ENCODE data around the gene ST3GAL3.
A peak's percentile ranks its signal among the peaks of the same experiment; 100 is the strongest.

Gene ST3GAL3, protein sequence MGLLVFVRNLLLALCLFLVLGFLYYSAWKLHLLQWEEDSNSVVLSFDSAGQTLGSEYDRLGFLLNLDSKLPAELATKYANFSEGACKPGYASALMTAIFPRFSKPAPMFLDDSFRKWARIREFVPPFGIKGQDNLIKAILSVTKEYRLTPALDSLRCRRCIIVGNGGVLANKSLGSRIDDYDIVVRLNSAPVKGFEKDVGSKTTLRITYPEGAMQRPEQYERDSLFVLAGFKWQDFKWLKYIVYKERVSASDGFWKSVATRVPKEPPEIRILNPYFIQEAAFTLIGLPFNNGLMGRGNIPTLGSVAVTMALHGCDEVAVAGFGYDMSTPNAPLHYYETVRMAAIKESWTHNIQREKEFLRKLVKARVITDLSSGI

DNA sequence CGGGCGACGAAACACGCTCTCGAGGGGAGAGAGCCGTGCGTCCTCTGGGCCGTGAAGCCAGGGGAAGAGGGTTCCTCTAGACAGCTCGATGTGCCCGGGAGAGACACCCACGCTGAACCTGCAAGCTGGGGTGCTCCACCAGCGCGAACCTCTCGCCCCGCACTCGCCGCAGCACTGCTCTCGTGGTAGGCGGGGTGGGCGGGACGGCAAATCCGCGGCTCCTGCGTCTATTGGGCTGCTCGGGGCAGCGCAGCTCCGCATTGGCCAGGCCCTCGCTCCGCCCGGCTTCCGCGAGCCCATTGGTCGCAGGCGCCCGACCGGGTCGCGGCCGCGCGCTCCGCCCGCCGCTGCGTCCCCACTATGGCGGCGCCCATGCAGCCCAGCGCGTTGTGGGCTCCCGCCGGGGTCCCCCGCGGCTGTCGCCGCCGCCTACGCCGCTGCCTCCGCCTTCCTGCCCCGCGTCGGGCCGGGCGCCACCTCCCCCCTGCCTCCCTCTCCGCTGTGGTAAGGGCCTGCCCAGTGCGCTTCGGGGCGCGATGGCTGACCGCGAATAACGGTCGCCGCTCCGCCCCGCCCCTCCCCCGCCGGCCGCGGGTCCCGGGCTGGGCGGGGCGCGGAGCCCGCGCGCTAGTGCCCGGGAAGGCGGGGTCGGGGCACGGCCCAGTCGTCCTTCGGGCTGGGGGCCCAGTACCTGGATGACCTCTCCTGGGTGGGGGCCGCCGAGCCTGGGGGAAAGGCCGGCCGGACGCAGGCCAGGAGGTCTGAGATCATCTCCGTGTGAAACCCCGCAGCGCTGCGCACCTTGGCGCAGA lies at the start of gene ST3GAL3:
TSS of gene ST3GAL3 (plus strand) at position 347 of the 812 bp plus-strand sequence. CDS start 28,727 bp downstream, outside the sequence.
- peaks cover 34% of the 10 kb centered on the region for H3K36me3 ChIP-seq (ENCODE audit: control insufficient read depth, insufficient read depth, low read length)
- peaks cover 9% of the 10 kb centered on the region; the same call in 1 of the 2 replicates for H3K4me1 ChIP-seq (ENCODE audit: control insufficient read depth, insufficient read depth, low read length)
- no peaks in the 10 kb centered on the region for H3K27me3 ChIP-seq (ENCODE audit: control insufficient read depth, insufficient read depth, low read length)

DNA sequence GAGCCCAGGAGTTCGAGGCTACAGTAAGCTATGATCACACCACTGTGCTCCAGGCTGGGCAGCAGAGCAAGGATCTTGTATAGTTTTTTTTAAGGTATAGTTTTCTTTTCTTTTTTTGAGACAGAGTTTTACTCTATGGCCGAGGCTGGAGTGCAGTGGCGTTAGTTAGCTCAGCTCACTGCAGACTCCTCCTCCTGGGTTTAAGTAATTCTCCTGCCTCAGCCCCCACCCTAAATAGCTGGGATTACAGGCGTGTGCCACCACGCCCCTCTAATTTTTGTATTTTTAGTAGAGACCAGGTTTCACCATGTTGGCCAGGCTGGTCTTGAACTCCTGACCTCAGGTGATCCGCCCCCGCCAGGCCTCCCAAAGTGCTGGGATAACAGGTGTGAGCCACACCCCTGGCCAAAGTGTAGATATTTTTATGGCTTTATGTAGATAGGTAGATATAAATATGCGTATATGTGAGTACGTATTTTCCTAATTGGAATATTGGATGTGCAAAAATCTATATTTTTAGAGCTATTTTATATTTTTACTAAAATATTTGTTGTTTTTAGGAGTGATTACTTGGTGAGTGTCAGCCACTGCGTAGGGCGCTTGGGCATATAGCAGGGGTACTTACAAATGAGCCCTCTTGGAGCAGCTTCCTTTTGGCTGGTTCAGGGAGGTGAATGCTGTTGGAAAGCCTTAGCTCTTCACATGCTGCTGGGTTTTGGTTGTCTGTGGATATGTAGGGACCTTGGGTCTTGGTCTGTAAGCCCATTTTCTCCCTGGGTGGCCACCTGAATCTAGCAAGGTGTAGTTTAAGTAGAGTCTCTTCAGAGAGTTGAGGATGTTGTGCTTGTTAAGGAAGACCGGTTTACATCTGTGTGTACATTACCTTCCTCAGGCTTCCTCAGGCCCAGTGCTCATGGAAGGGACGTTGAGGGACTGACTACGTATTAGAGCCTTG lies 47.8 kb upstream of the ST3GAL3 start:
- H3K9ac ChIP-seq (ENCODE audit: low read depth, low read length) = peak overlapping the region; percentile 34; the same call in 1 of the 2 replicates
- peak overlapping the region; percentile 86 for H3K27ac ChIP-seq (ENCODE audit: low read depth, low read length)
- no peaks in the 10 kb centered on the region for H3K27me3 ChIP-seq (ENCODE audit: control insufficient read depth, insufficient read depth, low read length)
- no peaks in the 10 kb centered on the region for H3K9me3 ChIP-seq (ENCODE audit: control insufficient read depth, insufficient read depth, low read length)
- H3K4me1 ChIP-seq (ENCODE audit: control insufficient read depth, insufficient read depth, low read length) = peaks cover 23% of the 10 kb centered on the region
- peak overlapping the region; percentile 31; the same call in 1 of the 2 replicates for H3K4me3 ChIP-seq (ENCODE audit: low read depth, low read length)
- H3K36me3 ChIP-seq (ENCODE audit: control insufficient read depth, insufficient read depth, low read length) = peaks cover 79% of the 10 kb centered on the region

More for the DNA sequence above, at the start of gene ST3GAL3:
- peak within 1 kb of the TSS; percentile 88 for H3K27ac ChIP-seq (ENCODE audit: low read depth, low read length)
- H3K9ac ChIP-seq (ENCODE audit: low read depth, low read length) = peak within 1 kb of the TSS; percentile 86
- no peaks in the 10 kb centered on the region for H3K9me3 ChIP-seq (ENCODE audit: control insufficient read depth, insufficient read depth, low read length)
- H3K4me3 ChIP-seq (ENCODE audit: low read depth, low read length) = peak within 1 kb of the TSS; percentile 85

DNA sequence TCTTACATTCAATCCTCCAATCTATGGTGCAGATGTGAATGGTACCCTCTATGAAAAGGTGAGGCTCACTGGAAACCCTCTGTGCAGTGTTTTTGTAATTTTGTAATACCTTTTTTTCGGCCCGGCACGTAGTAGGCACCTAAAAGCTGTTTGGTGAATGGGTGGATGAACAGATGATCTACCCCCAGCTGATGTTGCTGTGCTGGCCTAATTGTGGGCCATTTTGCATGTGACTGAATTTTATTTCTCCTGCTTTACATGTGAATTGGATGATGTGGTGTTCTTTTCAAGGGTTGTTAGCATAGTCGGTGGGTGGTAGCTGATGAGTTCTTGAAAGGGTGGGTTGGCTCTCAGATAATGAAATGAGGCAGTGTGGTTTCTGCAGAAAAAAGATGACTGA lies 47.0 kb upstream of the ST3GAL3 start:
- H3K4me1 ChIP-seq (ENCODE audit: control insufficient read depth, insufficient read depth, low read length) = peaks cover 23% of the 10 kb centered on the region
- peaks cover 79% of the 10 kb centered on the region for H3K36me3 ChIP-seq (ENCODE audit: control insufficient read depth, insufficient read depth, low read length)
- no peaks in the 10 kb centered on the region for H3K9me3 ChIP-seq (ENCODE audit: control insufficient read depth, insufficient read depth, low read length)
- no peaks in the 10 kb centered on the region for H3K27me3 ChIP-seq (ENCODE audit: control insufficient read depth, insufficient read depth, low read length)
- H3K4me3 ChIP-seq (ENCODE audit: low read depth, low read length) = peak overlapping the region; percentile 38; the same call in 1 of the 2 replicates
- no peak overlapping the region for H3K9ac ChIP-seq (ENCODE audit: low read depth, low read length)
- peak overlapping the region; percentile 86 for H3K27ac ChIP-seq (ENCODE audit: low read depth, low read length)

DNA sequence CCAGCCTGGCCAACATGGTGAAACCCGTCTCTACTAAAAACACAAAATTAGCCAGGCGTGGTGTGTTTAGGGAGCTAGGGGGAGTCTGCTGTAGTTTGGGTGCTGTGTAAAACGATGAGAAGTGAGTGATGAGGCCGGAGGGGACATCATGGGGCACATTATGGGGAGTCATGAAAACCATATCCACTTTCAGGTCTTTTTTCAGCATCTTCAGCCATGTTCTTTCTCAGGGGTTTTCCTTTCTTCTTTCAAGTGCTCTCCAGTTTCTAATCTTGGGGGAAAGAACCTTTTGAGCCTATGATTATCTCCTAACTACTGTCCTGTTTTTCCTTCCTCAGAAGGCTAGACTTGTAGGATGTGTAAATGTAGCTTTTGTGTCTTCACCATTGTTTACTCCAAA lies 43.0 kb upstream of the ST3GAL3 start:
- no peaks in the 10 kb centered on the region for H3K9me3 ChIP-seq (ENCODE audit: control insufficient read depth, insufficient read depth, low read length)
- H3K9ac ChIP-seq (ENCODE audit: low read depth, low read length) = no peak overlapping the region
- H3K36me3 ChIP-seq (ENCODE audit: control insufficient read depth, insufficient read depth, low read length) = peaks cover 81% of the 10 kb centered on the region
- no peak overlapping the region for H3K4me3 ChIP-seq (ENCODE audit: low read depth, low read length)
- H3K4me1 ChIP-seq (ENCODE audit: control insufficient read depth, insufficient read depth, low read length) = peaks cover 18% of the 10 kb centered on the region
- no peaks in the 10 kb centered on the region for H3K27me3 ChIP-seq (ENCODE audit: control insufficient read depth, insufficient read depth, low read length)
- no peak overlapping the region for H3K27ac ChIP-seq (ENCODE audit: low read depth, low read length)

DNA sequence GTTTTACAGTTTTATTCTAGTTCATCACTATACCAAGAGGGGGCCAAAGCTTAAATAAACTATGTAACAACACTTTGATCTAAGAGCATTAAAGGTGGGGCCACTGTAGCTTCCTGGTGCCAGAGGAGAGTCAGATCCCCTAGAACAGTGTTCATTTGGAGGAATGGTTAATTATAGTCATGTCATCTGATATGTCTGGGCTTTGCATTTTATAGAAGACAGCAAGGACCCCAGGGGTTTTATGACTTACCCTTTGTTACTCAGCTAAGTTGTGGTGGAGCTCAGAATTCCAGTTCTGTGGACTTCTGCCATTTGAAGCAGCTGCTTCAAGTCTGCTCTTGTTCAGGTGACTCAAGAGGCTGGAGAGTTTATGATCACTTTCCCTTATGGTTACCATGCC lies 40.7 kb upstream of the ST3GAL3 start:
- Histone ChIP-seq H3K27ac (ENCODE audit: low read depth, low read length) (no peak overlapping the region), H3K27me3 (ENCODE audit: control insufficient read depth, insufficient read depth, low read length) (no peaks in the 10 kb centered on the region), H3K4me1 (ENCODE audit: control insufficient read depth, insufficient read depth, low read length) (peaks cover 2% of the 10 kb centered on the region), H3K36me3 (ENCODE audit: control insufficient read depth, insufficient read depth, low read length) (peaks cover 99% of the 10 kb centered on the region), H3K4me3 (ENCODE audit: low read depth, low read length) (no peak overlapping the region), H3K9me3 (ENCODE audit: control insufficient read depth, insufficient read depth, low read length) (no peaks in the 10 kb centered on the region), H3K9ac (ENCODE audit: low read depth, low read length) (no peak overlapping the region)

DNA sequence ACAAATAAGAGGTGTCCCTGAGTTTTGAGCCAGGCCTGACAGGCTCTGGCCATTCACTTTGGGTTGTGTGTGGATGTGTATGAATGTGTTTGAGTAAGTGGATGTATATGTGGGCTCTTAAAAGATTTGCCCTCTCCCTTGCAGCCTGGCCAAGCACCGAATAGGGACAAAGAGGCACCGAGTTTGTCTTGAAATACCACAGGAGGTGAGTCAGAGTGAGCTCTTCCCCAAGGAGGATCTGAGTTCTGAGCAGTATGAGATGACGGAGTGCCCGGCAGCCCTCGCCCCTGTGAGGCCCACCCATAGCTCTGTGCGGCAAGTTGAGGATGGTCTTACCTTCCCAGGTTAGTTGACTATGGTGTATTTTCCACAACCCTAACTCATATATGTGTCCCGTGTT lies 38.4 kb upstream of the ST3GAL3 start:
- Histone ChIP-seq H3K27me3 (ENCODE audit: control insufficient read depth, insufficient read depth, low read length) (no peaks in the 10 kb centered on the region), H3K4me3 (ENCODE audit: low read depth, low read length) (no peak overlapping the region), H3K27ac (ENCODE audit: low read depth, low read length) (no peak overlapping the region), H3K36me3 (ENCODE audit: control insufficient read depth, insufficient read depth, low read length) (peaks cover 96% of the 10 kb centered on the region), H3K9me3 (ENCODE audit: control insufficient read depth, insufficient read depth, low read length) (no peaks in the 10 kb centered on the region), H3K4me1 (ENCODE audit: control insufficient read depth, insufficient read depth, low read length) (no peaks in the 10 kb centered on the region), H3K9ac (ENCODE audit: low read depth, low read length) (no peak overlapping the region)

DNA sequence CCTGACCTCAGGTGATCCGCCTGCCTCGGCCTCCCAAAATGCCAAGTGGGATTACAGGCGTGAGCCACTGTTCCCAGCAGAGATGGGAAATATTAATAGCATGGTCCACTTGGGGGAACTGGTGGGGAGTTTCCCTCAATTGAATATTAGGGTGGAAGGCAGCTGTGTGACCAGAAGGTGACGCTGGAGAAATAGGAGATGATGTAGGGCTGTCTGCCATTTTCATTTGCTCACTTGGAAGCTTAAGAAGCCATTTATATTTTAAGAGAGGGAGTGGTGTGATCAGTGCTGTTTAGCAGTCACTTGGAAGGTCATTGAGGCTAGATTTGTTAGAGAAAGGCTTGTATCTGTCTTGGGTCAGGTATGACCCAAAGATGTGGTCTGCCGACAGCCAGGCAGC lies 37.5 kb upstream of the ST3GAL3 start:
- Histone ChIP-seq H3K4me3 (ENCODE audit: low read depth, low read length) (no peak overlapping the region), H3K27me3 (ENCODE audit: control insufficient read depth, insufficient read depth, low read length) (no peaks in the 10 kb centered on the region), H3K36me3 (ENCODE audit: control insufficient read depth, insufficient read depth, low read length) (peaks cover 95% of the 10 kb centered on the region), H3K9ac (ENCODE audit: low read depth, low read length) (no peak overlapping the region), H3K9me3 (ENCODE audit: control insufficient read depth, insufficient read depth, low read length) (no peaks in the 10 kb centered on the region), H3K4me1 (ENCODE audit: control insufficient read depth, insufficient read depth, low read length) (no peaks in the 10 kb centered on the region), H3K27ac (ENCODE audit: low read depth, low read length) (no peak overlapping the region)

DNA sequence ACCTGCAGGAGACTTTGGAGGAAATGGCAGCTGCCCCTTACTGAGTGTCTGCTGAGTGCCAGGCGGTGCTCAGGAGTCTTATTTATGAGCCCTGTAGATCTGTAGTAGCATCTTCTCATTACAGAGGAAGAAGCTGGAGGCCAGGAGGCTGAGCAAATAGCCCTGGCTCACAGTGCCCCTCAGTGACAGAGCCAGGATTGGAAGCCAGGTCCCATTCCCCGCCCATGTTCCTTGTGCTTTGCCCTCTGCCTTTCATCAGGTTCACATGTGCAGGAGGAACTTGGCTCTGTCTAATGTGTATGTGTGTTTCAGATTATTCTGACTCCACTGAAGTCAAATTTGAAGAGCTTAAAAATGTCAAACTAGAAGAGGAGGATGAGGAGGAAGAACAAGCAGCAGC lies 36.1 kb upstream of the ST3GAL3 start:
- Histone ChIP-seq H3K36me3 (ENCODE audit: control insufficient read depth, insufficient read depth, low read length) (peaks cover 93% of the 10 kb centered on the region), H3K9me3 (ENCODE audit: control insufficient read depth, insufficient read depth, low read length) (no peaks in the 10 kb centered on the region), H3K9ac (ENCODE audit: low read depth, low read length) (no peak overlapping the region)

DNA sequence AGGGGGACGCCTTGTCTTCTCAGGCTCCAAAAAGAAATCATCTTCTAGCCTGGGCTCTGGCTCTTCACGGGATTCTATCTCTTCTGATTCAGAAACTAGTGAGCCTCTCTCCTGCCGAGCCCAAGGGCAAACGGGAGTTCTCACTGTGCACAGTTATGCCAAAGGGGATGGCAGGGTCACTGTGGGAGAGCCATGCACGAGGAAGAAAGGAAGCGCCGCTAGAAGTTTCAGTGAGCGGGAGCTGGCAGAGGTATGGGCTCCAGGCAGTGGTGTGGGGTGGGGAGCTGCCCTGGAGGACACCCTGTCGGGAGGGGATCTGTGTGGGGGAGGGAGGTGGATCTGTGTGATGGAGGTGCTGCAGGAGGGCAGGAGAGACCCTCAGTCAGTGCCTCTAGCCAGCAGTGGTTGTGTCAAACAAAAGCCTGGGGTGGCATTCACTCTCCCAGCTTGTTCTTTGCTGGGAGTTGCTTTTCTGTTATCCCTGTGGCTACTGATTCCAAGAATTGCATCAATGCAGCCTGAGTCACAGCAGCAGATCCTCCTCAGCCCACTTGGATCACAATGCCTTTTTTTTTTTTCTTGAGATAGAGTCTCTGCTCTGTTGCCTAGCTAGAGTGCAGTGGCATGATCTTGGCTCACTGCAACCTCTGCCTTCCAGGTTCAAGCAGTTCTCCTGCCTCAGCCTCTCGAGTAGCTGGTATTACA lies 35.6 kb upstream of the ST3GAL3 start:
- H3K27ac ChIP-seq (ENCODE audit: low read depth, low read length) = no peak overlapping the region
- no peaks in the 10 kb centered on the region for H3K9me3 ChIP-seq (ENCODE audit: control insufficient read depth, insufficient read depth, low read length)
- no peaks in the 10 kb centered on the region for H3K4me1 ChIP-seq (ENCODE audit: control insufficient read depth, insufficient read depth, low read length)
- H3K27me3 ChIP-seq (ENCODE audit: control insufficient read depth, insufficient read depth, low read length) = no peaks in the 10 kb centered on the region
- no peak overlapping the region for H3K9ac ChIP-seq (ENCODE audit: low read depth, low read length)
- peaks cover 93% of the 10 kb centered on the region for H3K36me3 ChIP-seq (ENCODE audit: control insufficient read depth, insufficient read depth, low read length)
- H3K4me3 ChIP-seq (ENCODE audit: low read depth, low read length) = no peak overlapping the region

More for the DNA sequence above, 36.1 kb upstream of the ST3GAL3 start:
- no peak overlapping the region for H3K4me3 ChIP-seq (ENCODE audit: low read depth, low read length)
- H3K27ac ChIP-seq (ENCODE audit: low read depth, low read length) = no peak overlapping the region
- no peaks in the 10 kb centered on the region for H3K4me1 ChIP-seq (ENCODE audit: control insufficient read depth, insufficient read depth, low read length)
- H3K27me3 ChIP-seq (ENCODE audit: control insufficient read depth, insufficient read depth, low read length) = no peaks in the 10 kb centered on the region

DNA sequence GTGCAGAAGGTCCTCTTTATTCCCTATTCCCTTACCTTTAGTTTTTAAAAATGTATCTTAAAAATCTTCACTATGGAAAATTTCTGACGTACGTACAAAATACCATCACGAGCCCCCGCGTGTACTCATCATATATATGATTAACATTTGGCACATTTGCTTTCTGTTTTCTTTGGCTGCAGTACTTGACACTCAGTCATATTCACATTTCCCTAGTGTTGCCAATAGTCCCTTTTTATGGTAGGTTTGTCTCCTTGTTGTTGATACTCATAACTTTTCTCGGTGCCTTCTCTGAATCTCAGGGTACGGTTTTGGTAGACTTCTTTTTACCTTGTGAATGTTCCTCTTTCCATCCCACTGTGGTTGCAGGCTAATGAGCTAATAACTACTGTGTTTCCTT lies 34.1 kb upstream of the ST3GAL3 start:
- Histone ChIP-seq H3K27me3 (ENCODE audit: control insufficient read depth, insufficient read depth, low read length) (no peaks in the 10 kb centered on the region), H3K27ac (ENCODE audit: low read depth, low read length) (no peak overlapping the region), H3K9me3 (ENCODE audit: control insufficient read depth, insufficient read depth, low read length) (no peaks in the 10 kb centered on the region), H3K4me3 (ENCODE audit: low read depth, low read length) (no peak overlapping the region), H3K36me3 (ENCODE audit: control insufficient read depth, insufficient read depth, low read length) (peaks cover 93% of the 10 kb centered on the region), H3K9ac (ENCODE audit: low read depth, low read length) (no peak overlapping the region), H3K4me1 (ENCODE audit: control insufficient read depth, insufficient read depth, low read length) (no peaks in the 10 kb centered on the region)

All from HUES48 (cell line).